Measurements from ENCODE around the gene HOXA9. TPM values are rescaled to one million over a fixed set of nuclear protein-coding genes. Genes with fewer than 3 reads are reported as not detected.

Gene HOXA9
- total and polyA plus RNA-seq, 8 donors, result 0.25 to 68.1 TPM; not detected in 6

- WGBS, 5 donors, result 42 to 61% (median 55%) methylated on average over 2 of the region's 2 CpGs
- DNase-seq, result peak in 1 of 2 donors; percentile 86
- peaks cover 0 to 94% (median 56%) of the 10 kb centered on the region in 3 donors for H3K27me3 ChIP-seq
- intact Hi-C loops (cut with DNase I; ENCODE audit: low total_unique reads), result no loop called here
- no peak overlapping the region for H3K4me3 ChIP-seq
- peak overlapping the region in 3 of 5 donors; percentile 83 to 99 (median 96) for H3K27ac ChIP-seq
- H3K4me1 ChIP-seq, result peaks cover 0 to 81% (median 33%) of the 10 kb centered on the region in 4 donors
- H3K36me3 ChIP-seq, result no peaks in the 10 kb centered on the region
- TF ChIP-seq EP300 (IDR thresholded peaks at IDR 0.05) (no peak), CTCF (IDR thresholded peaks at IDR 0.05) (no peak), POLR2A (IDR thresholded peaks at IDR 0.05) (no peak), POLR2AphosphoS5 (IDR thresholded peaks at IDR 0.05) (no peak)
- H3K9me3 ChIP-seq, result no peaks in the 10 kb centered on the region
These were observed 37.3 kb downstream of the HOXA9 start for GRCh38 chr7:27128034-27128433.

GRCh38 chr7:27126596-27127327 lies 38.6 kb downstream of the HOXA9 start:
- H3K27ac ChIP-seq, result peak overlapping the region in 4 of 5 donors; percentile 23 to 99 (median 95)
- TF ChIP-seq CTCF (IDR thresholded peaks at IDR 0.05) (no peak), EP300 (IDR thresholded peaks at IDR 0.05) (no peak)
- peaks cover 7 to 81% (median 38%) of the 10 kb centered on the region in 4 donors for H3K4me1 ChIP-seq
- H3K27me3 ChIP-seq, result peaks cover 0 to 94% (median 68%) of the 10 kb centered on the region in 3 donors
- H3K4me3 ChIP-seq, result no peak overlapping the region
- intact Hi-C loops (cut with DNase I; ENCODE audit: low total_unique reads), result no loop called here
- no peaks in the 10 kb centered on the region for H3K9me3 ChIP-seq
- no peak for DNase-seq
- WGBS, 5 donors, result 33 to 65% (median 56%) methylated on average over 3 of the region's 3 CpGs
- no peaks in the 10 kb centered on the region for H3K36me3 ChIP-seq

GRCh38 chr7:27125986-27126394 lies 39.3 kb downstream of the HOXA9 start:
- no peaks in the 10 kb centered on the region for H3K9me3 ChIP-seq
- no peak overlapping the region for H3K4me3 ChIP-seq
- no peak for TF ChIP-seq POLR2AphosphoS5 (IDR thresholded peaks at IDR 0.05)
- no peak for TF ChIP-seq CTCF (IDR thresholded peaks at IDR 0.05)
- no peak for TF ChIP-seq POLR2A (IDR thresholded peaks at IDR 0.05)
- TF ChIP-seq EP300 (IDR thresholded peaks at IDR 0.05), result no peak
- H3K4me1 ChIP-seq, result peaks cover 8 to 79% (median 39%) of the 10 kb centered on the region in 4 donors
- peak overlapping the region in 4 of 5 donors; percentile 92 to 99 (median 95) for H3K27ac ChIP-seq
- H3K27me3 ChIP-seq, result peaks cover 0 to 89% (median 61%) of the 10 kb centered on the region in 3 donors
- intact Hi-C loops (cut with DNase I; ENCODE audit: low total_unique reads), result no loop called here
- no peaks in the 10 kb centered on the region for H3K36me3 ChIP-seq
- DNase-seq, result no peak
- 44 to 67% (median 54%) methylated on average over 5 of the region's 5 CpGs for WGBS, 5 donors

- no peak for DNase-seq
These were observed 40.2 kb downstream of the HOXA9 start for GRCh38 chr7:27124902-27125689.

More at GRCh38 chr7:27124902-27125689, 40.2 kb downstream of the HOXA9 start:
- 69 to 81% (median 72%) methylated on average over 8 of the region's 8 CpGs for WGBS, 5 donors
- H3K27me3 ChIP-seq, result peaks cover 0 to 88% (median 52%) of the 10 kb centered on the region in 3 donors
- H3K4me1 ChIP-seq, result peaks cover 16 to 85% (median 47%) of the 10 kb centered on the region in 4 donors
- H3K27ac ChIP-seq, result peak overlapping the region; percentile 42 to 99 (median 94)
- no peak for TF ChIP-seq CTCF (IDR thresholded peaks at IDR 0.05)
- TF ChIP-seq EP300 (IDR thresholded peaks at IDR 0.05), result no peak
- no peak for TF ChIP-seq POLR2AphosphoS5 (IDR thresholded peaks at IDR 0.05)
- TF ChIP-seq POLR2A (IDR thresholded peaks at IDR 0.05), result no peak
- H3K4me3 ChIP-seq, result no peak overlapping the region
- H3K9me3 ChIP-seq, result no peaks in the 10 kb centered on the region
- intact Hi-C loops (cut with DNase I; ENCODE audit: low total_unique reads), result no loop called here
- no peaks in the 10 kb centered on the region for H3K36me3 ChIP-seq

Measured in stomach (tissue), 9 donors.